Activated naive CD4-positive, alpha-beta T cell treated with Interleukin-2 at 50 U/mL for 16 hours (primary cell): ENCODE measurements around the gene GCFC2.
"Not testable (repeated sequence)": the region's sequence is repeated elsewhere in the genome, so short reads cannot be mapped to it uniquely, and the experiment has no call there.

Source experiments
- DNase-seq: peaks from one replicate; pipeline ENCODE4 v3.0.0-alpha.2; 2020

The GCFC2 gene

DNA sequence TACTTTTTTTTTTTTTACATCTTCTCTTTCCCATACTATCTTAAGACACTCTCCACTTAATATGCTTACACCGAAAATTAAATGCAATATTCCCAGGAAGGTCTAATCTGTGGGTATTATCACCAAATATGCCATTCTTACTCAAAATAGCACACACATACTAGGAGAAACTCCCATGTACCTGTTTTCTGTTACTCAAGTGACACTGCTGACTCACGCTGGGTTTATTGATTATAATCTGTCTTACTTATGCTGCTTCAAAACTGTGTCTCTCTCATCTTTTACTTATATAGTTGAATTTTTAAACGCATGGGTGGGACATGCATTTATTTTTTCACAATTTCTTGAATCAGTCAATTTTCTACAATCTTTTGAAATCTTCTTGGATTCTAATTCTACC lies 34.3 kb downstream of the GCFC2 start:
- DNase-seq: no peak

GRCh38 chr2:75675908-75676307 lies 34.8 kb downstream of the GCFC2 start:
- no peak for DNase-seq

DNA sequence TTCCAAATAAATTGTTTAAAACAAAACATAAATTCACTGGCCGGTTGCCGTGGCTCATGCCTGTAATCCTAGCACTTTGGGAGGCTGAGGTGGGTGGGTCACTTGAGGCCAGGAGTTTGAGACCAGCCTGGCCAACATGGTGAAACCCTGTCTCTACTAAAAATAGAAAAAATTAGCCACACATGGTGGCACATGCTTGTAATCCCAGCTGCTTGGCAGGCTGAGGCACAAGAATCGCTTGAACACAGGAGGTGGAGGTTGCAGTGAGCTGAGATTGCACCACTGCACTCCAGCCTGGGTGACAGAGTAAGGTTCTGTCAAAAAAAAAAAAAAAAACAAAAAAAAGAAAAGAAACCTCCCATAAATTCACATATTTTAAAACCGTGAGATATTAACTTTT lies 35.3 kb downstream of the GCFC2 start:
- DNase-seq: not testable (repeated sequence)

- no peak for DNase-seq
Observed at GRCh38 chr2:75667884-75668283, 42.8 kb downstream of the GCFC2 start.

DNA sequence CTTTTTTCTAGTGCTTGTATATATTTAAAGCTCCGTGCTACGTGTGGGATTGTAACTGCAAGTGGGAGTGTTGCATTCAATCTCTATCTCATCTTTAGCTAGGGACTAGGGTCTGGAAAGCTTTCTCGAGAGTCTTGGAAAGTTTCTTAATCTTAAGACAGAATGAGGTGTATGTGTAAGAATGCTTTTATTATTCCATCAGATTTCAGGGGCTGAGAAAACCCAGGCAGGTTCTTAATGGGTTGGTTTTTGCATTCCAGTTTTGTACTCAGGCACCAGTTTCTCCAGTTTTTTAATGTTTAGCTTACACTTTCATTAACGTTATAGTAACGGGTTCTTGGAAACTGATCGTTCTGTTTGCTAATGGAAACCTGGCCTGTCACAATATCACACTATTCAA lies 43.8 kb downstream of the GCFC2 start:
- DNase-seq: no peak

DNA sequence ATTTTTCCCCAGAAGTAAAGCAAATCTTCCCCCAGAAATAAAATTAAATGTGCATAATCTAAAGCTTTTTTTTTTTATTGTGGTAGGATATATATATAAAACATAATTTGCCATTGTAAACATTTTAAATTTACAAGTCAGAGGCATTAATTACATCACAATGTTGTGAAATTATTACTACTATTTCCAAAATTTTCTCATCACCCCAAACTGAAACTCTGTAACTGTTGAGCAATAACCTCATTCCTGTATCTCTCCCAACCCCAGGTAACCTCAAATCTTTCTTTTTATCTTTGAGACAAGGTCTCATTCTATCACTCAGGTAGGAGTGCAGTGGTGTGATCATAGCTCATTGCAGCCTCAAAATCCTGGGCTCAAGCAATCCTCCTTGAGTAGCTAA lies 52.9 kb downstream of the GCFC2 start:
- DNase-seq: no peak

- no peak for DNase-seq
Observed at GRCh38 chr2:75656563-75656962, 54.2 kb downstream of the GCFC2 start.

- no peak for DNase-seq
Observed at GRCh38 chr2:75655861-75656260, 54.9 kb downstream of the GCFC2 start.

- no peak for DNase-seq
Observed at GRCh38 chr2:75654012-75654411, 56.7 kb downstream of the GCFC2 start.

GRCh38 chr2:75647771-75648170 lies 62.9 kb downstream of the GCFC2 start:
- DNase-seq: no peak

- peak; percentile 77 for DNase-seq
Observed at GRCh38 chr2:75646583-75647425, 63.9 kb downstream of the GCFC2 start, which contains the start of gene MRPL19. TSS of gene MRPL19 (plus strand) at chr2:75646783. CDS start at chr2:75646808, 25 bp downstream.

GRCh38 chr2:75646090-75646582 lies 64.6 kb downstream of the GCFC2 start:
- no peak for DNase-seq

DNA sequence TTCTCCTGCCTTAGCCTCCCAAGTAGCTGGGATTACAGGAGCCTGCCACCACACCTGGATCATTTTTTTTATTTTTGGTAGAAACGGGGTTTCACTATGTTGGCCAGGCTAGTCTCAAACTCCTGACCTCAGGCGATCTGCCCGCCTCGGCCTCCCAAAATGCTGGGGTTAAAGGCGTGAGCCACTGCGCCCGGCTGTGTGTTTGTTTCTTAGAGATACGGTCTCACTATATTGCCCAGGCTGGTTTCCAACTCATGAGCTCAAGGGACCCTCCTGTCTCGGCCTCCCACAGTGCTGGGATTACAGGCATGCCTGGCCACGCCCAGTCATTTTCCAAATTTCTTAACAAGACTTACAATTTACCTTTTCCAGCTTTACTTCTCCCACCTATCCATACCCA lies 65.1 kb downstream of the GCFC2 start:
- no peak for DNase-seq

GRCh38 chr2:75643980-75644379 lies 66.7 kb downstream of the GCFC2 start:
- no peak for DNase-seq

- DNase-seq: no peak
Observed at GRCh38 chr2:75641587-75641986, 69.1 kb downstream of the GCFC2 start.

GRCh38 chr2:75640621-75641121 lies 70.0 kb downstream of the GCFC2 start:
- DNase-seq: peak; percentile 56

- no peak for DNase-seq
Observed at GRCh38 chr2:75637568-75637967, 73.1 kb downstream of the GCFC2 start.

- no peak for DNase-seq
Observed at GRCh38 chr2:75634945-75635344, 75.8 kb downstream of the GCFC2 start.

DNA sequence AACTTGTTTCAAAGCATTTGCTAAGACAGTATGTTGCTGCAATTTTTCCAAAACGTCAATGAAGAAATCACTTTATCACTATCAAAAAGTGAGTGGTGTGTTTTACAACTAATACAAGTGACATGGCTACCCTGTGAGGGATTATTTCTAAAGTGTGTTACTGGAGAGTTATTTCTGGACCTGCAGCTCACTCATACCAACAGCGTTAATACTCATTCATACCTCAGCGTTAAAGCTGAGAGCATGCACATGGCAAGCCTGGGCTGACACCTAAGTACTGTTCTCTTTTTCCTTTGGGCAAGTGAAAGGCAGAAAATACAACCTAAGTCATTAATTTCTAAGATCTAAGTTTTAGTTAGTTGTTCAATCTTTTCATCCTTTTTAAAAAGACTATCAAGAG lies 77.1 kb downstream of the GCFC2 start:
- DNase-seq: no peak

DNA sequence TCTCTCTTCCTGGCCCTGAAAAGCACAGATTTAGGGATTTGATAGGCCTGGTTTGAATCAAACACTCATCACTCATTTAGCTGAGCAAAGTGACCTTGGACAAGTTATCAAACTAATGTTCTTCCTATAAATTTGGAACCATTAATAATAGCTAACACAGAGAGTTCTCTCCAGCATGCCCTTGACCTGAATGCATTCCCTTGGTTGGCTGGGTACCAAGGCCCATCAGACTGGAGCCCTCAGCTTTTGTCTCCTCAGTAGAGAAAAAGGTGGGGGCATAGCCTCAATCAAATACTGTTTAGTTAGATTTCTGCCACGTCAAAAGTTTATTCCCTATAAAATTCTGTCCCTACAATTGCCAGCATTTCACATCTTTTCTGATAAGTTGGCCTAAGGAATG lies 77.9 kb downstream of the GCFC2 start:
- DNase-seq: no peak

DNA sequence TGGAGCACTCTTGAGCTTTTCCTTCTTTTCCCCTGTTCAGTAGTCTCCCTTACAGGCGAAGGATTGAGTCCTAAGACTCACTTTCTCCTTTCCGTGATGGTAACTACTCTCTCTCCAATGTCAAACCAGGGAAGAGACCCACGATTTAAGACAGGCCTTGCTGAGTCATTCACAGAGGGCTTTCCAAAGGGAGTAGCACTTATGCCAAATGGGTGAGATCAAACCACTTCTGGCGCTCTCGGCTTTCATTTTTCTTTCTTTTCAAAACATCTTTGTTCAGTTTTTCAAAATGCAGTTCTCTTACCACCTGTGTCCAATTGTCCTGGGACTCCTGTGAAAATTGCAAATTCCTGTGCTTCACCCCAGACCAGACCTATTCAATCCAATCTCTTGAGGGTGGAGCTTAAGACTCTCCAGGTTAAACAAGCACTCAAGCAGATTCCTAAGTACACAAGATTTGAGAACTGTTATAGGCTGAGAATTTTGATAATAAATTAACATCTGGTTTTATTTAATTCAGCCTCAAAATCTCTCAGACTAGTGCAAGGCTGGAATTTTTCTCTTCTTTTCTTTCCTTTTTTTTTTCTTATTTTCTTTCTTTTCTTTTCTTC lies 78.5 kb downstream of the GCFC2 start:
- no peak for DNase-seq

GRCh38 chr2:75627902-75628504 lies 82.7 kb downstream of the GCFC2 start:
- DNase-seq: peak; percentile 60

- no peak for DNase-seq
Observed at GRCh38 chr2:75622929-75623328, 87.8 kb downstream of the GCFC2 start.

DNA sequence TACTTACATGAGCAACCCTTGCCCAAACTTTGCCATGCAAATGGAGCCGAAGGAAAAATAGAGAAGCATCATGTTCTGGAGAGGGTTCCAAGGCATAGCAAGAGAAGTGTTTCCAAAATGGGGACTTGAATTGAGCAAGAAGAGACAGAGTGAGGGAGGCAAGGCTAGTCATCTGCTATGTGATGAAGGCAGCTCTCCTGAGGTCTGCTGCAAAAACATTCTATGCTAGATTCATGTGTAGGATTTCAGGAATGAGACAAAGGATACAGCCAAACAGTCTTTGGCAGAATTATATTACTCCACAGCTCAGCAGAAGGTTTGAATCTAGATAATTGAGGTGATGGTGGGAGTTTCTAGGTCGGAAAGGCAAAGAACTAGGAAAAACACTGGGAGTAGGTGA lies 88.2 kb downstream of the GCFC2 start:
- DNase-seq: no peak
